CD4-positive, CD25-positive, alpha-beta regulatory T cell (primary cell): ENCODE results near the gene SPR. TPM values are rescaled to one million over a fixed set of nuclear protein-coding genes. Genes with fewer than 3 reads are reported as not detected.

Experiments
- ATAC-seq, 2 donors: fragments of 150-1000 bp; cut with Tn5 transposase; one replicate each; pipeline ENCODE4 v1.10.0; 2021; ENCODE audit warnings: low read depth in 2 of 2, moderate number of reproducible peaks in 2 of 2, moderate library complexity in 1 of 2
- DNase-seq, 3 donors: peaks; one replicate each; pipeline versions ENCODE4 v3.0.0 to v3.0.0-alpha.2; 2012 to 2022; ENCODE audit warnings: mixed read lengths in 1 of 3
- H3K27ac ChIP-seq: one replicate; pipeline ENCODE4 v1.7.0; 2013; ENCODE audit warnings: mild to moderate bottlenecking, low read length; ENCODE audit not compliant: insufficient read depth, poor library complexity, severe bottlenecking
- H3K27me3 ChIP-seq: one replicate; pipeline ENCODE4 v1.7.0; 2013; ENCODE audit warnings: low read length; ENCODE audit not compliant: control insufficient read depth, insufficient read depth
- H3K36me3 ChIP-seq: one replicate; pipeline ENCODE4 v1.7.0; 2013; ENCODE audit warnings: mild to moderate bottlenecking, low read length, moderate library complexity; ENCODE audit not compliant: control insufficient read depth, insufficient read depth
- H3K4me1 ChIP-seq: 2 replicates; pipeline ENCODE4 v1.7.0; 2013; ENCODE audit warnings: mild to moderate bottlenecking, low read length; ENCODE audit not compliant: insufficient read depth, control insufficient read depth, poor library complexity, severe bottlenecking
- H3K4me3 ChIP-seq: one replicate; pipeline ENCODE4 v1.7.0; 2013; ENCODE audit warnings: low read depth, mild to moderate bottlenecking, low read length, moderate library complexity
- H3K9me3 ChIP-seq, 2 experiments: 1 replicate in 1 of 2; 2 replicates in 1 of 2; pipeline ENCODE4 v1.7.0; 2013; ENCODE audit warnings: low read length in 2 of 2, mild to moderate bottlenecking in 1 of 2, moderate library complexity in 1 of 2; ENCODE audit not compliant: control insufficient read depth in 2 of 2
- H3K27ac Mint-ChIP-seq, 3 donors: one replicate each; pipeline ENCODE4 v1.8.0; 2020 to 2022; ENCODE audit warnings: mild to moderate bottlenecking in 3 of 3, mixed read lengths in 3 of 3, moderate library complexity in 2 of 3
- H3K27me3 Mint-ChIP-seq: one replicate; pipeline ENCODE4 v1.8.0; 2022; ENCODE audit warnings: mild to moderate bottlenecking, mixed read lengths
- H3K36me3 Mint-ChIP-seq: one replicate; pipeline ENCODE4 v1.8.0; 2020; ENCODE audit warnings: mixed read lengths
- H3K4me1 Mint-ChIP-seq, 4 donors: one replicate each; pipeline ENCODE4 v1.8.0; 2020 to 2022; ENCODE audit warnings: mixed read lengths in 4 of 4, mild to moderate bottlenecking in 1 of 4
- H3K4me3 Mint-ChIP-seq, 4 donors: one replicate each; pipeline ENCODE4 v1.8.0; 2020 to 2022; ENCODE audit warnings: mild to moderate bottlenecking in 4 of 4, mixed read lengths in 4 of 4, moderate library complexity in 3 of 4
- H3K9me3 Mint-ChIP-seq, 7 donors: one replicate each; pipeline ENCODE4 v1.8.0; 2020 to 2022; ENCODE audit warnings: mixed read lengths in 7 of 7, mild to moderate bottlenecking in 3 of 7, moderate library complexity in 2 of 7
- polyA plus RNA-seq, 4 donors: library from polyadenylated mRNA; unstranded; fragments of 300-500 nt; fragmentation: Illumina TruSeq; gene quantifications; one replicate each; pipeline ENCODE4 v1.2.3, GENCODE V29; 2021
- total RNA-seq: library from RNA; stranded (reverse); gene quantifications from one replicate; pipeline ENCODE4 v1.2.3, GENCODE V29; 2022

Gene SPR
- total and polyA plus RNA-seq, 5 donors from 2014 or later, result 0.13 TPM; not detected in 4

GRCh38 chr2:72849138-72849462 is 38.1 kb upstream of the SPR start:
- Mint-ChIP-seq H3K27me3 (peaks cover 7% of the 10 kb centered on the region), H3K4me3 (no peak overlapping the region), H3K36me3 (no peaks in the 10 kb centered on the region), H3K9me3 (no peaks in the 10 kb centered on the region), H3K27ac (no peak overlapping the region), H3K4me1 (no peaks in the 10 kb centered on the region)
- ATAC-seq, result no peak
- H3K4me3 ChIP-seq, result no peak overlapping the region
- H3K27me3 ChIP-seq, result peaks cover 4% of the 10 kb centered on the region
- H3K9me3 ChIP-seq, result no peaks in the 10 kb centered on the region
- H3K4me1 ChIP-seq, result no peaks in the 10 kb centered on the region
- DNase-seq, result no peak
- H3K36me3 ChIP-seq, result no peaks in the 10 kb centered on the region
- H3K27ac ChIP-seq, result no peak overlapping the region

- Mint-ChIP-seq H3K4me1 (no peaks in the 10 kb centered on the region), H3K9me3 (no peaks in the 10 kb centered on the region), H3K27me3 (peaks cover 21% of the 10 kb centered on the region), H3K4me3 (no peak overlapping the region), H3K27ac (no peak overlapping the region), H3K36me3 (no peaks in the 10 kb centered on the region)
- DNase-seq (no peak), ATAC-seq (no peak)
- Histone ChIP-seq H3K36me3 (no peaks in the 10 kb centered on the region), H3K9me3 (no peaks in the 10 kb centered on the region), H3K27ac (no peak overlapping the region), H3K4me3 (no peak overlapping the region), H3K4me1 (no peaks in the 10 kb centered on the region), H3K27me3 (peaks cover 12% of the 10 kb centered on the region)
These were observed 35.9 kb upstream of the SPR start for GRCh38 chr2:72851333-72851732.

GRCh38 chr2:72859831-72860262 is 27.4 kb upstream of the SPR start:
- peak; percentile 72 to 73 for ATAC-seq
- Mint-ChIP-seq H3K4me1 (peaks cover 6 to 10% (median 9%) of the 10 kb centered on the region in 4 donors), H3K36me3 (no peaks in the 10 kb centered on the region), H3K4me3 (no peak overlapping the region), H3K27ac (no peak overlapping the region), H3K9me3 (peaks cover 0 to 4% (median 0%) of the 10 kb centered on the region in 7 donors), H3K27me3 (peaks cover 53% of the 10 kb centered on the region)
- no peaks in the 10 kb centered on the region for H3K9me3 ChIP-seq
- peaks cover 3% of the 10 kb centered on the region for H3K4me1 ChIP-seq
- H3K4me3 ChIP-seq, result no peak overlapping the region
- H3K27ac ChIP-seq, result no peak overlapping the region
- H3K27me3 ChIP-seq, result peaks cover 45% of the 10 kb centered on the region
- H3K36me3 ChIP-seq, result no peaks in the 10 kb centered on the region
- DNase-seq, result peak; percentile 42 to 79 (median 55)

- peak; percentile 73 to 88 (median 80) for DNase-seq
- Mint-ChIP-seq H3K27me3 (peaks cover 43% of the 10 kb centered on the region), H3K36me3 (no peaks in the 10 kb centered on the region), H3K4me3 (peak overlapping the region in 3 of 4 donors; percentile 3 to 79 (median 74)), H3K4me1 (peaks cover 6 to 10% (median 9%) of the 10 kb centered on the region in 4 donors), H3K9me3 (peaks cover 0 to 1% (median 0%) of the 10 kb centered on the region in 7 donors), H3K27ac (no peak overlapping the region)
- H3K27ac ChIP-seq, result no peak overlapping the region
- peaks cover 34% of the 10 kb centered on the region for H3K27me3 ChIP-seq
- no peaks in the 10 kb centered on the region for H3K36me3 ChIP-seq
- peak; percentile 87 to 88 for ATAC-seq
- peak overlapping the region; percentile 70 for H3K4me3 ChIP-seq
- no peaks in the 10 kb centered on the region for H3K9me3 ChIP-seq
- peaks cover 3% of the 10 kb centered on the region for H3K4me1 ChIP-seq
These were observed 24.8 kb upstream of the SPR start for GRCh38 chr2:72862239-72862988.

GRCh38 chr2:72863046-72863445 is 24.2 kb upstream of the SPR start:
- Mint-ChIP-seq H3K4me3 (peak overlapping the region in 1 of 4 donors; percentile 56), H3K36me3 (no peaks in the 10 kb centered on the region), H3K27me3 (peaks cover 37% of the 10 kb centered on the region), H3K4me1 (peaks cover 6 to 10% (median 9%) of the 10 kb centered on the region in 4 donors), H3K9me3 (no peaks in the 10 kb centered on the region), H3K27ac (no peak overlapping the region)
- H3K4me1 ChIP-seq, result peaks cover 3% of the 10 kb centered on the region
- no peak overlapping the region for H3K27ac ChIP-seq
- H3K36me3 ChIP-seq, result no peaks in the 10 kb centered on the region
- peaks cover 33% of the 10 kb centered on the region for H3K27me3 ChIP-seq
- H3K9me3 ChIP-seq, result no peaks in the 10 kb centered on the region
- ATAC-seq, result no peak
- no peak overlapping the region for H3K4me3 ChIP-seq
- DNase-seq, result no peak

- Histone ChIP-seq H3K4me3 (no peak overlapping the region), H3K36me3 (no peaks in the 10 kb centered on the region), H3K27ac (no peak overlapping the region), H3K9me3 (no peaks in the 10 kb centered on the region), H3K4me1 (peaks cover 3% of the 10 kb centered on the region), H3K27me3 (peaks cover 31% of the 10 kb centered on the region)
- Mint-ChIP-seq H3K27me3 (peaks cover 39% of the 10 kb centered on the region), H3K36me3 (no peaks in the 10 kb centered on the region), H3K4me3 (no peak overlapping the region), H3K27ac (no peak overlapping the region), H3K4me1 (peaks cover 6 to 10% (median 9%) of the 10 kb centered on the region in 4 donors), H3K9me3 (no peaks in the 10 kb centered on the region)
- ATAC-seq (no peak), DNase-seq (peak in 1 of 3 donors; percentile 60)
These were observed 22.7 kb upstream of the SPR start for GRCh38 chr2:72864500-72864899.

- Histone ChIP-seq H3K36me3 (no peaks in the 10 kb centered on the region), H3K9me3 (no peaks in the 10 kb centered on the region), H3K4me3 (no peak overlapping the region), H3K27ac (no peak overlapping the region), H3K4me1 (no peaks in the 10 kb centered on the region), H3K27me3 (peaks cover 9% of the 10 kb centered on the region)
- Mint-ChIP-seq H3K27me3 (peaks cover 32% of the 10 kb centered on the region), H3K36me3 (no peaks in the 10 kb centered on the region), H3K4me3 (no peak overlapping the region), H3K4me1 (no peaks in the 10 kb centered on the region), H3K9me3 (peaks cover 0 to 9% (median 0%) of the 10 kb centered on the region in 7 donors), H3K27ac (no peak overlapping the region)
- DNase-seq, result no peak
- no peak for ATAC-seq
These were observed 16.1 kb upstream of the SPR start for GRCh38 chr2:72871060-72871459.

GRCh38 chr2:72871880-72872279 is 15.3 kb upstream of the SPR start:
- H3K27ac Mint-ChIP-seq, result no peak overlapping the region
- no peak overlapping the region for H3K4me3 ChIP-seq
- no peak overlapping the region for H3K4me3 Mint-ChIP-seq
- H3K9me3 ChIP-seq, result no peaks in the 10 kb centered on the region
- peaks cover 8% of the 10 kb centered on the region for H3K27me3 ChIP-seq
- DNase-seq, result no peak
- no peak for ATAC-seq
- no peak overlapping the region for H3K27ac ChIP-seq
- H3K36me3 ChIP-seq, result no peaks in the 10 kb centered on the region
- H3K4me1 ChIP-seq, result no peaks in the 10 kb centered on the region
- no peaks in the 10 kb centered on the region for H3K36me3 Mint-ChIP-seq
- H3K9me3 Mint-ChIP-seq, result peaks cover 0 to 9% (median 0%) of the 10 kb centered on the region in 7 donors
- H3K27me3 Mint-ChIP-seq, result peaks cover 32% of the 10 kb centered on the region
- H3K4me1 Mint-ChIP-seq, result no peaks in the 10 kb centered on the region
